Tibial nerve (tissue), 3 donors: Measurements from ENCODE around the gene RAB33A.

Experiments
- POLR2A ChIP-seq, 2 donors: fragments of 450-650 bp; IDR thresholded peaks; one replicate each; pipeline ENCODE4 v1.6.1; 2017; ENCODE audit warnings: antibody characterized with exemption in 2 of 2, mild to moderate bottlenecking in 2 of 2, moderate library complexity in 2 of 2
- TF ChIP-seq, protein P1 (sequence below), 5 experiments: fragments of 200-600 bp in 3 of 5; fragments of 450-650 bp in 2 of 5; sonication (generic) in 3 of 5; IDR thresholded peaks; one replicate each; pipeline ENCODE4 v1.5.1; 2016 to 2019; ENCODE audit warnings: antibody characterized with exemption in 5 of 5, mild to moderate bottlenecking in 3 of 5, moderate library complexity in 2 of 5

GRCh38 chrX:130167040-130167439, 4.7 kb upstream of the RAB33A start:
- TF ChIP-seq POLR2A (IDR thresholded peaks at IDR 0.05): no peak
- TF ChIP-seq, protein P1, sequence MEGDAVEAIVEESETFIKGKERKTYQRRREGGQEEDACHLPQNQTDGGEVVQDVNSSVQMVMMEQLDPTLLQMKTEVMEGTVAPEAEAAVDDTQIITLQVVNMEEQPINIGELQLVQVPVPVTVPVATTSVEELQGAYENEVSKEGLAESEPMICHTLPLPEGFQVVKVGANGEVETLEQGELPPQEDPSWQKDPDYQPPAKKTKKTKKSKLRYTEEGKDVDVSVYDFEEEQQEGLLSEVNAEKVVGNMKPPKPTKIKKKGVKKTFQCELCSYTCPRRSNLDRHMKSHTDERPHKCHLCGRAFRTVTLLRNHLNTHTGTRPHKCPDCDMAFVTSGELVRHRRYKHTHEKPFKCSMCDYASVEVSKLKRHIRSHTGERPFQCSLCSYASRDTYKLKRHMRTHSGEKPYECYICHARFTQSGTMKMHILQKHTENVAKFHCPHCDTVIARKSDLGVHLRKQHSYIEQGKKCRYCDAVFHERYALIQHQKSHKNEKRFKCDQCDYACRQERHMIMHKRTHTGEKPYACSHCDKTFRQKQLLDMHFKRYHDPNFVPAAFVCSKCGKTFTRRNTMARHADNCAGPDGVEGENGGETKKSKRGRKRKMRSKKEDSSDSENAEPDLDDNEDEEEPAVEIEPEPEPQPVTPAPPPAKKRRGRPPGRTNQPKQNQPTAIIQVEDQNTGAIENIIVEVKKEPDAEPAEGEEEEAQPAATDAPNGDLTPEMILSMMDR (IDR thresholded peaks at IDR 0.05): no peak
